HCT116 (cell line): ENCODE data around the gene ZNF74.

ENCODE experiments used
- SRF ChIP-seq: IDR thresholded peaks from 2 replicates; pipeline ENCODE4 v1.6.1; 2012; ENCODE audit warnings: low read depth
- TF ChIP-seq, protein P1 (sequence below), 3 experiments: fragments of 200-600 bp in 1 of 3; sonication (generic) in 1 of 3; IDR thresholded peaks in 2 of 3; conservative IDR thresholded peaks in 1 of 3; 2 replicates each; pipeline ENCODE4 v1.5.1; 2012 to 2017; ENCODE audit warnings: low read depth in 2 of 3, low read length in 2 of 3, antibody characterized with exemption in 1 of 3, borderline replicate concordance in 1 of 3, control low read depth in 1 of 3, mild to moderate bottlenecking in 1 of 3, mixed read lengths in 1 of 3, mixed run types in 1 of 3, moderate library complexity in 1 of 3; ENCODE audit not compliant: insufficient read depth in 1 of 3

GRCh38 chr22:20422271-20423007 is 28.5 kb downstream of the ZNF74 start:
- TF ChIP-seq, protein P1, sequence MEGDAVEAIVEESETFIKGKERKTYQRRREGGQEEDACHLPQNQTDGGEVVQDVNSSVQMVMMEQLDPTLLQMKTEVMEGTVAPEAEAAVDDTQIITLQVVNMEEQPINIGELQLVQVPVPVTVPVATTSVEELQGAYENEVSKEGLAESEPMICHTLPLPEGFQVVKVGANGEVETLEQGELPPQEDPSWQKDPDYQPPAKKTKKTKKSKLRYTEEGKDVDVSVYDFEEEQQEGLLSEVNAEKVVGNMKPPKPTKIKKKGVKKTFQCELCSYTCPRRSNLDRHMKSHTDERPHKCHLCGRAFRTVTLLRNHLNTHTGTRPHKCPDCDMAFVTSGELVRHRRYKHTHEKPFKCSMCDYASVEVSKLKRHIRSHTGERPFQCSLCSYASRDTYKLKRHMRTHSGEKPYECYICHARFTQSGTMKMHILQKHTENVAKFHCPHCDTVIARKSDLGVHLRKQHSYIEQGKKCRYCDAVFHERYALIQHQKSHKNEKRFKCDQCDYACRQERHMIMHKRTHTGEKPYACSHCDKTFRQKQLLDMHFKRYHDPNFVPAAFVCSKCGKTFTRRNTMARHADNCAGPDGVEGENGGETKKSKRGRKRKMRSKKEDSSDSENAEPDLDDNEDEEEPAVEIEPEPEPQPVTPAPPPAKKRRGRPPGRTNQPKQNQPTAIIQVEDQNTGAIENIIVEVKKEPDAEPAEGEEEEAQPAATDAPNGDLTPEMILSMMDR (IDR thresholded peaks at IDR 0.05 in 2 of 3, conservative IDR thresholded peaks at IDR 0.05 in 1 of 3; ENCODE audit: borderline replicate concordance in 1 of 3, insufficient read depth in 1 of 3, low read depth in 2 of 3, low read length in 2 of 3) = no peak
- no peak for TF ChIP-seq SRF
